ENCODE data around the gene ARHGAP24.

Gene ARHGAP24

DNA sequence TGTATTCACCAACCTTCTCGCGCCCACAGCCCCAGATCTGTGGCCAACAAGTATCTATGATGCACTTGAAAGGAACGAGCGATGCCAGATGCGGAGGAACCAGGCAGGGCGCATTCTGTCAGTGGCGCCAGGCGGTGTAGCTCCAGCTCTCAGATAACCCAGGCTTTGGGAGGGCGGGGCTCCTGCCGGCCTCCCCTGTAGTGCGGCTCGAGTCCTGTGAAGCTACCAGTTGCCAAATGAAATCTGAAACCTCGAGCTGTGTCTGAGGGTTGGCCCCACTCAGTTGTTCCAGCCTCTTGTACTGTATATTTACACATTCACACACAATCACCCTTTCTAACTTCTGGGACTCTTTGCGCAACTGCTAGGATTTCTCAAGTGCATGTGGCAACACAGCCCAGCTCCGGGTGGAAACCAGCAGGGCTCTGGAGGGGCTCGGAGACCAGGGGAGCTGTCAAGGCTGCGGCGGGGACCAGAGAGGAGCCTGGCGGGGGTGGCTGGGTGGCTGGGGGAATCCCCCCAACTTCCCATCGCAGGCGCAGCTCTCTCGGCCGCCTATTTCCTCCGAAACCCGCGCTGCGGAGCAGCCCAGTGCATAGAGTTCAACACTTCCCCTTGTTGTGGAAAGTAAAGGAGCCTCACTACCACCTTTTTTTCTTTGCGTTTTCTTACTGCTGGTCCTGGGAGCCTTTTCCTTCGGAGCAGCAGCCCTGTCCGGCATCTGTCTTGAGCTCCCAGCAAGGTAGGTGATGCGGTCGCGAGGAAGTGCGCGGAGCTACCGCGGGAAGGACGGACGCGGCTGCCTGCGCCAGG, at the start of gene ARHGAP24:
TSS of gene ARHGAP24 (plus strand) at position 333 of the 813 bp plus-strand sequence.
- TF ChIP-seq, protein P1, sequence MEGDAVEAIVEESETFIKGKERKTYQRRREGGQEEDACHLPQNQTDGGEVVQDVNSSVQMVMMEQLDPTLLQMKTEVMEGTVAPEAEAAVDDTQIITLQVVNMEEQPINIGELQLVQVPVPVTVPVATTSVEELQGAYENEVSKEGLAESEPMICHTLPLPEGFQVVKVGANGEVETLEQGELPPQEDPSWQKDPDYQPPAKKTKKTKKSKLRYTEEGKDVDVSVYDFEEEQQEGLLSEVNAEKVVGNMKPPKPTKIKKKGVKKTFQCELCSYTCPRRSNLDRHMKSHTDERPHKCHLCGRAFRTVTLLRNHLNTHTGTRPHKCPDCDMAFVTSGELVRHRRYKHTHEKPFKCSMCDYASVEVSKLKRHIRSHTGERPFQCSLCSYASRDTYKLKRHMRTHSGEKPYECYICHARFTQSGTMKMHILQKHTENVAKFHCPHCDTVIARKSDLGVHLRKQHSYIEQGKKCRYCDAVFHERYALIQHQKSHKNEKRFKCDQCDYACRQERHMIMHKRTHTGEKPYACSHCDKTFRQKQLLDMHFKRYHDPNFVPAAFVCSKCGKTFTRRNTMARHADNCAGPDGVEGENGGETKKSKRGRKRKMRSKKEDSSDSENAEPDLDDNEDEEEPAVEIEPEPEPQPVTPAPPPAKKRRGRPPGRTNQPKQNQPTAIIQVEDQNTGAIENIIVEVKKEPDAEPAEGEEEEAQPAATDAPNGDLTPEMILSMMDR (IDR thresholded peaks at IDR 0.05; ENCODE audit: unreplicated experiment in 3 of 3): no peak
- Mint-ChIP-seq H3K36me3 (ENCODE audit: low read depth) (no peaks in the 10 kb centered on the region), H3K27ac (peak within 1 kb of the TSS; percentile 90 to 98 (median 93)), H3K4me1 (peaks cover 46% of the 10 kb centered on the region), H3K27me3 (ENCODE audit: low read depth) (peaks cover 4% of the 10 kb centered on the region), H3K4me3 (peak within 1 kb of the TSS; percentile 91 to 95 (median 93)), H3K9me3 (no peaks in the 10 kb centered on the region)

DNA sequence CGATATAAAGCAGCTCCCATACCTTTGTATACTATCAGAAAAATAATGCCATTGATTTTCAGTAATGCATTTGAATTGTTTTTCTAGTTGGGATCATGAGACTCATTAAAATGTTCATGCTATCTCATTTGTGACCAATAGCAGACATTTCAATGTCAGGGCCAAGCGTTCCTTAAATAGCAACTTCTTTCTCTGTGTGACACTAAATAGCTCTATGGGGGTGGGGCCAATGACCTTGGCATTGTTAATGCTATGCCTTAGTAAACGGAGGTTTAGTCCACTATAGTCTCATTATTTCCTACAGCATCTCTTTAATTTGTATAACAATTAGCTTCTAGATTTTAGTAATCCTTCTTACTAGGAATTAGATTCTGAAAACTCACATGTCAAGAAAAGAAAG, 48.6 kb upstream of the ARHGAP24 start:
- Mint-ChIP-seq H3K9me3 (no peaks in the 10 kb centered on the region), H3K4me1 (peaks cover 12% of the 10 kb centered on the region), H3K36me3 (ENCODE audit: low read depth) (no peaks in the 10 kb centered on the region), H3K27me3 (ENCODE audit: low read depth) (no peaks in the 10 kb centered on the region), H3K4me3 (no peak overlapping the region), H3K27ac (no peak overlapping the region)
- TF ChIP-seq, protein P1 (IDR thresholded peaks at IDR 0.05; ENCODE audit: unreplicated experiment in 3 of 3): no peak

DNA sequence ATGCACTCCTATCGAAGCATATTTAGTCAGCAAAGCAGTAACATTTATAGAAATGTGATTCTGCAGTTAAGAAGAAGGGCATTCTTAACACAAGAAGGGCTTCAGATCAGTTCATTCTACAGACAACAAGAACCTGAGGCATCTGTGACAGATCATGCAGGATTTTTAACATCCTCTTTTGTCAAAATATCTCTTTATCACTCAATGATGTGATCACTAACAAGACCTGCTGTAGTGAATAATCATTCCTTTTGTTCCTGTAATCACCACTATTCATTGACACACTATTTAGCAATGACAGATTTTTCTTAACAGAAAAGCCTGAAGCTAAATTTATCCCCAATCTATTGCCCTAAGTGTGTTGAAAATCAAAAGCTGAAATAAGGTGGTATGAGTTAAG, 47.8 kb upstream of the ARHGAP24 start:
- H3K9me3 Mint-ChIP-seq: no peaks in the 10 kb centered on the region
- H3K4me3 Mint-ChIP-seq: no peak overlapping the region
- no peaks in the 10 kb centered on the region for H3K36me3 Mint-ChIP-seq (ENCODE audit: low read depth)
- no peak overlapping the region for H3K27ac Mint-ChIP-seq
- peaks cover 12% of the 10 kb centered on the region for H3K4me1 Mint-ChIP-seq
- no peaks in the 10 kb centered on the region for H3K27me3 Mint-ChIP-seq (ENCODE audit: low read depth)
- TF ChIP-seq, protein P1 (IDR thresholded peaks at IDR 0.05; ENCODE audit: unreplicated experiment in 3 of 3): no peak

DNA sequence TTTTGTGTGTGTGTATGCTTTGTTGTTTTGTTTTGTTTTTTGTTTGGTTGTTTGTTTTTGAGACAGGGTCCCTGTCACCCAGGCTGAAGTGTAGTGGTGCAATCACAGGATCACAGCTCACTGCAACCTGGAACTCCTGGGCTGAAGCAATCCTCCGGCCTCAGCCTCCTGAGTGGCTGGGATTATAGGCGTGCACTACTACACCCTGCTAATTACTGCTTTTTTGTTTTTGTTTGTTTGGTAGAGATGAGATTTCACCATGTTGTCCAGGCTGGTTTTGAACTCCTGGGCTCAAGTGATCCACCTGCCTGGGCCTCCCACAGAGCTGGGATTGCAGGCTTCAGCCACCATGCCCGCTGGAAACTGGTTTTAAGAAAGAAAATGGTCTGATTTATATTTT, 44.7 kb upstream of the ARHGAP24 start:
- TF ChIP-seq, protein P1 (IDR thresholded peaks at IDR 0.05; ENCODE audit: unreplicated experiment in 3 of 3): no peak
- Mint-ChIP-seq H3K4me3 (no peak overlapping the region), H3K4me1 (peaks cover 5% of the 10 kb centered on the region), H3K27me3 (ENCODE audit: low read depth) (no peaks in the 10 kb centered on the region), H3K36me3 (ENCODE audit: low read depth) (no peaks in the 10 kb centered on the region), H3K27ac (no peak overlapping the region), H3K9me3 (peaks cover 3% of the 10 kb centered on the region)

- no peak overlapping the region for H3K4me3 Mint-ChIP-seq
- peaks cover 3% of the 10 kb centered on the region for H3K9me3 Mint-ChIP-seq
- TF ChIP-seq, protein P1 (IDR thresholded peaks at IDR 0.05; ENCODE audit: unreplicated experiment in 3 of 3): no peak
- H3K4me1 Mint-ChIP-seq: peaks cover 5% of the 10 kb centered on the region
- H3K27ac Mint-ChIP-seq: no peak overlapping the region
- H3K27me3 Mint-ChIP-seq (ENCODE audit: low read depth): no peaks in the 10 kb centered on the region
- H3K36me3 Mint-ChIP-seq (ENCODE audit: low read depth): no peaks in the 10 kb centered on the region
Measured at GRCh38 chr4:85430697-85431096, 44.3 kb upstream of the ARHGAP24 start.

DNA sequence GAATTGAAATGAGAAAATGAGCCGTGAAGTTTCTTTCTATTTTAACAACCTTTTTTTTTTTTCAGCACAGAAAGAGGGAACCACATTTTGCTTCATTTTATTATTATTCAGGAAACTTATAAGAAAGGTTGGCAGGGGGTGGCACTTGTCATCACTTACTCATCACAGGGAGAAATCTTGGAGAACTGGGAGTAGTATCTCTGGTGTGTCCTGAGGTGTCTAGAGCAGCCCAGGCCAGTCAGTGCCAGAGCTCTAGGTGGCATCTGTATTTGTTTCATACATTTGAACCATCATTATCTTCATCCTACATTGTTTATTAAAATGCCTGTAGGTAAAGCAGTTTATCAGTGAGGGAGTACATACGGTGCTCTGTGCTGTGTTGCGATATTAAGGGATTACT, 43.8 kb upstream of the ARHGAP24 start:
- TF ChIP-seq, protein P1 (IDR thresholded peaks at IDR 0.05; ENCODE audit: unreplicated experiment in 3 of 3): no peak
- Mint-ChIP-seq H3K27ac (no peak overlapping the region), H3K4me3 (no peak overlapping the region)

More for the DNA sequence above, 43.8 kb upstream of the ARHGAP24 start:
- peaks cover 5% of the 10 kb centered on the region for H3K4me1 Mint-ChIP-seq
- no peaks in the 10 kb centered on the region for H3K36me3 Mint-ChIP-seq (ENCODE audit: low read depth)
- H3K9me3 Mint-ChIP-seq: peaks cover 3% of the 10 kb centered on the region
- no peaks in the 10 kb centered on the region for H3K27me3 Mint-ChIP-seq (ENCODE audit: low read depth)
